ENCODE data around the gene CDC42EP1.

CDC42EP1 gene

GRCh38 chr22:37616201-37617083, 56.2 kb downstream of the CDC42EP1 start:
- no peak for DNase-seq (ENCODE audit: low read depth)

GRCh38 chr22:37617431-37617830, 57.2 kb downstream of the CDC42EP1 start:
- no peak for DNase-seq (ENCODE audit: low read depth)

- no peak for DNase-seq (ENCODE audit: low read depth)
Measured at GRCh38 chr22:37618072-37618656, 57.9 kb downstream of the CDC42EP1 start.

- no peak for DNase-seq (ENCODE audit: low read depth)
Measured at GRCh38 chr22:37618674-37619073, 58.4 kb downstream of the CDC42EP1 start.

All from activated gamma-delta T cell treated with anti-CD3 and anti-CD28 coated beads, Interleukin-2, amount 50 U/mL, for 16 hours (primary cell).